HEK293T (cell line): ENCODE data around the gene CFAP119.

Experiments
- BHLHE40 ChIP-seq: fragments of 450-650 bp; IDR thresholded peaks from 2 replicates; pipeline ENCODE4 v1.6.1; 2016; ENCODE audit warnings: mild to moderate bottlenecking, moderate library complexity, borderline replicate concordance
- CTBP1 ChIP-seq: fragments of 450-650 bp; IDR thresholded peaks from 2 replicates; pipeline ENCODE4 v1.6.1; 2016; ENCODE audit warnings: borderline replicate concordance
- ELF4 ChIP-seq: fragments of 450-650 bp; IDR thresholded peaks from 2 replicates; pipeline ENCODE4 v1.6.1; 2017; ENCODE audit warnings: antibody characterized with exemption
- FOXK2 ChIP-seq: fragments of 450-650 bp; IDR thresholded peaks from 2 replicates; pipeline ENCODE4 v1.6.1; 2016; ENCODE audit warnings: mild to moderate bottlenecking
- LEF1 ChIP-seq: fragments of 450-650 bp; IDR thresholded peaks from 2 replicates; pipeline ENCODE4 v1.6.1; 2017; ENCODE audit warnings: mild to moderate bottlenecking, borderline replicate concordance
- NFRKB ChIP-seq: fragments of 450-650 bp; IDR thresholded peaks from 2 replicates; pipeline ENCODE4 v1.6.1; 2016; ENCODE audit warnings: mild to moderate bottlenecking, moderate library complexity
- SP1 ChIP-seq: fragments of 450-650 bp; IDR thresholded peaks from 2 replicates; pipeline ENCODE4 v1.6.1; 2017
- SUZ12 ChIP-seq: fragments of 450-650 bp; IDR thresholded peaks from 2 replicates; pipeline ENCODE4 v1.6.1; 2016; ENCODE audit warnings: mild to moderate bottlenecking

- TF ChIP-seq BHLHE40 (no peak), ELF4 (no peak), CTBP1 (no peak), NFRKB (no peak), LEF1 (no peak), SUZ12 (no peak), SP1 (no peak), FOXK2 (no peak)
Measured at GRCh38 chr16:30725418-30725792, 36.5 kb downstream of the CFAP119 start.
